HG03520 (cell line): Measurements from ENCODE around the gene OSGEP.

ENCODE experiments used
- ATAC-seq: cut with Tn5 transposase; IDR thresholded peaks from one replicate; pipeline ENCODE4 v1.9.1; 2021; ENCODE audit warnings: mild to moderate bottlenecking, moderate library complexity; ENCODE audit not compliant: unreplicated experiment

OSGEP gene

GRCh38 chr14:20400589-20400964, 54.0 kb downstream of the OSGEP start:
- no peak for ATAC-seq

GRCh38 chr14:20397511-20397910, 57.1 kb downstream of the OSGEP start:
- ATAC-seq: no peak
